ENCODE data around the gene ARAP2. TPM values are rescaled to one million over a fixed set of nuclear protein-coding genes. Genes with fewer than 3 reads are reported as not detected.
A peak's percentile ranks its signal among the peaks of the same experiment; 100 is the strongest.

The ARAP2 gene
- total RNA-seq, 1 donor from 2014 or later, result 40.1 TPM

DNA sequence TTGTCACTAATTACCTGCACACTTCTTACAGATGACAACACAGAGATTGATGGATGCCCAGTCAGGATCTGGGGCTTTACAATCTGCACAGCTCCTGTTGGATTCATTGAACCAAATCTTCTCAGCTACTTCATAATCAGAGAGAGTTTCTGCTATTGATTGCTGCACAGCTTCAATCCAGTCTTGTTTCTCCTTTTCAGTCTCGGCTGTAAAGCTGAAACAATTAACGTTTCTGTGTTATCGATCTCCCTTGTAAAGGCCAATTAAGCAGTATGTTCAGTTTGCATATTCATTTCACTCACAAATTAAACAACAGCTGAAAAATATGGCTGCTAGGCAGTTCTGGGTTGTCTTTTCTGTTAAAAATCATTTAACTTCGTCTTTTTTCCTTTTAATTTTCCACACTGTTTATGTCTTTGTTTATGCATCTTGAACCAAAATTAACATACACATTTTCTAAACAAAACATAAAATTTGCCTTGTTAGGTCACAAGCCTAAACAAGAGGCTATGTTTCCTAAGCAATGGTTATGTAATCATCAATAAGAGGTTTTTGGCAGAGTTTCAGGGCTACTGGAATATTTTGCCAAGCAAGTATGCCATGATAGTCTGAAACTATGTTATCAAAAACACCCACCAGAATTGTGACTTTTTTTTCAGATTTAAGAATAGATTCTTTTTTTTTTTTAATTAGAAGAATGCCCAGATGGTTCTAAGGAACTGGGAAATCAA is 79.2 kb downstream of the ARAP2 start:
- intact Hi-C loops (cut with micrococcal nuclease), result no loop called here
- Mint-ChIP-seq H3K9me3 (no peaks in the 10 kb centered on the region), H3K27me3 (ENCODE audit: insufficient read depth) (no peaks in the 10 kb centered on the region), H3K4me1 (ENCODE audit: low read depth) (peaks cover 30% of the 10 kb centered on the region), H3K36me3 (ENCODE audit: low read depth) (peaks cover 46% of the 10 kb centered on the region), H3K4me3 (no peak overlapping the region), H3K27ac (no peak overlapping the region)
- DNase-seq (ENCODE audit: low spot score), result no peak

DNA sequence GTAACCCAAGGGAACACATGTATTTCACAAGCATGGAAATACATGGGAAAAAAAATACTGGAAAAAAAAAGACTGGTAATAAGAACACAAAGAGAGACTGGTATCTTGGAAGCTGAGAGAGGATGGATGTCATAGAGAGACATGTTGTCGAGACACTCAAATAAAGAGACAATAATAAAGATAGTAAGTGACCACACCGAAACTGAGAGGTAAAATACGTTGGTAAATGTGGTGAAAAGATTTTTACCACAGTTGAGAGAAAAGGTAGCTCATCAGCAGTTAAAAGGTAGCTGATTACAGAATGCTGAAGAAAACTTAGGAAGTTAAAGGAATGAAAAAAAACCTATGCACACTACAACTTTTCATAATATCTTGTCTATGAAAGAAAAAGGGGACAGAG is 81.1 kb downstream of the ARAP2 start:
- H3K4me3 Mint-ChIP-seq, result no peak overlapping the region
- H3K27me3 Mint-ChIP-seq (ENCODE audit: insufficient read depth), result no peaks in the 10 kb centered on the region
- H3K9me3 Mint-ChIP-seq, result no peaks in the 10 kb centered on the region
- peaks cover 56% of the 10 kb centered on the region for H3K36me3 Mint-ChIP-seq (ENCODE audit: low read depth)
- intact Hi-C loops (cut with micrococcal nuclease), result no loop called here
- DNase-seq (ENCODE audit: low spot score), result no peak
- no peak overlapping the region for H3K27ac Mint-ChIP-seq
- peaks cover 24% of the 10 kb centered on the region for H3K4me1 Mint-ChIP-seq (ENCODE audit: low read depth)

DNA sequence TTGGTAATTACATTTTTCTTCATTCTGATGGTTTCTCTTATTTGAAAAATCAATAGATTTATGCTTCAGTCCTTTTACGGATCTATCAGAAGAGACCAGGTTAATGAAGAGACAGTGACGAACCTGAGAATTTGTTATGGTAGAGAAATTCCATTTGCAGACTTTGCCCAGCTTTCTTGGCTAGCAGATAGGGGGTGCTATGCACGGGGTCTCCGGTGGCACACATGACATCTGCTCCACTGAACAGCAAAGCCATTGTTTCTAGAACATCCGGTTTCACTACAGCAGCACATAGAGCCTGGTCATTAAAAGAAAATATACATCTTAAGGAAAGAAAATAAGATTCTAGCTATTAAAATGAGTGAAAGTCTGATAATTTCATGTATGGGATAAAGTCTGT is 85.1 kb downstream of the ARAP2 start:
- no peak for DNase-seq (ENCODE audit: low spot score)
- H3K4me3 Mint-ChIP-seq, result no peak overlapping the region
- intact Hi-C loops (cut with micrococcal nuclease), result no loop called here
- no peaks in the 10 kb centered on the region for H3K27me3 Mint-ChIP-seq (ENCODE audit: insufficient read depth)
- H3K36me3 Mint-ChIP-seq (ENCODE audit: low read depth), result peaks cover 57% of the 10 kb centered on the region
- H3K27ac Mint-ChIP-seq, result no peak overlapping the region
- peaks cover 20% of the 10 kb centered on the region for H3K4me1 Mint-ChIP-seq (ENCODE audit: low read depth)
- no peaks in the 10 kb centered on the region for H3K9me3 Mint-ChIP-seq

DNA sequence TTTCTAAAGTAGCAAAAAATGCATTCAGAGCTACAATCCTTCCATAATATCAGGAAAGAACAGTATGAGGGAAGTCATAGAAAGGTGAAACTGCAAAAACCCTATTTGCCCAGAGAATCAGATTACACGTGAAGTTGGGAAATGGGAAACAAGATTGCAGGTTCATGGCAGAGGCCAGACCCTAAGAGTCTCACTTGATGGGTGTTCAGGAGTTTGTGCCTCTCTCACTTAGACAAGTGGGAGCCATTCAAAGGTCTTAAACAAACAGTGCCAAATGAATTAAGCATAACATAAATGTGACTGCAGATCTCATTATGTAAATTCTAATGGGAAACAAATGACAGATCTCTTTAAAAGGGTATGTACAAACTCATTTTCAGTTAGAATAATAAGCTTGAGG is 91.6 kb downstream of the ARAP2 start:
- H3K36me3 Mint-ChIP-seq (ENCODE audit: low read depth), result peaks cover 42% of the 10 kb centered on the region
- intact Hi-C loops (cut with micrococcal nuclease), result no loop called here
- no peaks in the 10 kb centered on the region for H3K27me3 Mint-ChIP-seq (ENCODE audit: insufficient read depth)
- H3K27ac Mint-ChIP-seq, result no peak overlapping the region
- no peaks in the 10 kb centered on the region for H3K9me3 Mint-ChIP-seq
- peaks cover 7% of the 10 kb centered on the region for H3K4me1 Mint-ChIP-seq (ENCODE audit: low read depth)
- DNase-seq (ENCODE audit: low spot score), result no peak
- H3K4me3 Mint-ChIP-seq, result no peak overlapping the region

DNA sequence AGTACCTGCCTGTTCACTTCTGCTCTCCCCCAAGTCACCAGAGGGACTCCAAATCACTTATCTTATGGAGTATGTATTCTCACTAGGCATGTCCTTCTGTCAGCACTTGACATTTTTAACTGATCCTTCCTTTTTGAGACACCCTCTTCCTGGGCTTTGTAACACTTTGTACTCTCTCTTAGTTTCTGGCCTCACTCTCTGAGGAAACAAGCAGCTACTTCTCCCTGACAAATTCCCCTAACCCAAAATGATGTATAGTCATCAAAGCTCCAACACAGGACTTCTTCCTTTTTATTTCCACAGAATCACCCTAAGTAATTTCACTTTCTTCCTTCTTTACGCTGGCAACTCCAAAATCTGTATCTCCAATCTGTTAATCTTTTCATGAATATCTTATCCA is 101.8 kb downstream of the ARAP2 start:
- Mint-ChIP-seq H3K4me1 (ENCODE audit: low read depth) (peaks cover 11% of the 10 kb centered on the region), H3K4me3 (no peak overlapping the region), H3K36me3 (ENCODE audit: low read depth) (peaks cover 46% of the 10 kb centered on the region), H3K9me3 (no peaks in the 10 kb centered on the region), H3K27me3 (ENCODE audit: insufficient read depth) (no peaks in the 10 kb centered on the region), H3K27ac (peak overlapping the region; percentile 4)
- no peak for DNase-seq (ENCODE audit: low spot score)
- intact Hi-C loops (cut with micrococcal nuclease), result no loop called here

DNA sequence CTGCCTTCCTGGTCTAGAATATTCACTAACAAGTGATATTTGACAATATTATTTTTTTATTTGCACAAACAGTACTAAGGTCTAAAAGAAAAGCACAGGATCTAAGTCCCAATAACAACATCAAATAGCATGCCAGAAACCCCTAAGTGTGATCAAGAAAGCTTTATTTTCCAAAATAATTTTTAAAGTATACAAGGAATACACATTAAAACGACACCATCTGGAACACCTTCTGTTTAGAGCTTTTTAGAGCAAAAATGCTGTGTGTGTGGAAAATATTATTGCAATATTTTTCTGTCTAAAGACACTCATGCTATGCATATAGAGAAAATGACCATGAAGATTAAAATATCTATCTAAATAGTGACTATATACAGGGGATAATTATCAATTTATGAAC is 103.1 kb downstream of the ARAP2 start:
- Mint-ChIP-seq H3K36me3 (ENCODE audit: low read depth) (peaks cover 38% of the 10 kb centered on the region), H3K27me3 (ENCODE audit: insufficient read depth) (no peaks in the 10 kb centered on the region), H3K9me3 (no peaks in the 10 kb centered on the region), H3K27ac (no peak overlapping the region), H3K4me3 (no peak overlapping the region), H3K4me1 (ENCODE audit: low read depth) (peaks cover 11% of the 10 kb centered on the region)
- no peak for DNase-seq (ENCODE audit: low spot score)
- intact Hi-C loops (cut with micrococcal nuclease), result no loop called here

DNA sequence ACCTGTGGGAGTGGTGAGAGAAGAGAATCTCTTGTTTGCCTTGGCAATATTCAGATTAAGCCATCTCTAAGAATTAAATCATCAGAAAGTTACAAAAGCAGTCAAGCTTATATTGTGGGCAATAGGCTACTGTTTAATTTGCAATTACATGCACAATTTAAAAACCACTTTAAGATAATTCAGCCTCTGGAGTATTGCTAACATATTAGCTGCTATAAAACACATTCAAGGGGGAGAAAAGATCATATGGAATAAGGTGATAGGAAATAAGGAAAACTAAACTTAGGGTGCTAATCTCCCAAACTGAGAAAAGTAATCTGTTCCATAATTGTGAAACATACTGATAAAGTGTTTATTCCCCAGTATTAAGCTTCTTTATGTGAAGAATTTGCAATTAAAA is 103.9 kb downstream of the ARAP2 start:
- H3K27ac Mint-ChIP-seq, result no peak overlapping the region
- intact Hi-C loops (cut with micrococcal nuclease), result no loop called here
- no peak for DNase-seq (ENCODE audit: low spot score)
- H3K27me3 Mint-ChIP-seq (ENCODE audit: insufficient read depth), result no peaks in the 10 kb centered on the region
- no peaks in the 10 kb centered on the region for H3K9me3 Mint-ChIP-seq
- peaks cover 31% of the 10 kb centered on the region for H3K36me3 Mint-ChIP-seq (ENCODE audit: low read depth)
- H3K4me3 Mint-ChIP-seq, result no peak overlapping the region
- peaks cover 11% of the 10 kb centered on the region for H3K4me1 Mint-ChIP-seq (ENCODE audit: low read depth)

DNA sequence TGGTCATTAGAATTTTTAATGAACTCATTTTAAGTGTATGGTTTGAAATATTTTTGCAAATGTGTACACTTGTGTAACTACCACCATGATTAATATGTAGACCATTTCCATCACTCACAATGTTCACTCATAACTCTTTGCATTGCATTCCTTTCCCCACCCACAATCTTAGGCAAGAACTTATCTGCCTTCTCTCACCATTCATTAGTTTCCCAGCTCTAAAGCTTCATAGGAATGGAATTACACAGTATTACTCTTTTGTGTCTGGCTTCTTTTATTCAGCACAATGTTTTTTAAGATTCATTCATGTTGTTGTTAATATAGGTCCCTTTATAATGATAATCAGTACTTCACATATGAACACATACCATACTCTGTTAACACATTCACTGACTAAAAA is 106.1 kb downstream of the ARAP2 start:
- DNase-seq (ENCODE audit: low spot score), result no peak
- H3K4me3 Mint-ChIP-seq, result no peak overlapping the region
- peaks cover 19% of the 10 kb centered on the region for H3K36me3 Mint-ChIP-seq (ENCODE audit: low read depth)
- intact Hi-C loops (cut with micrococcal nuclease), result no loop called here
- H3K27ac Mint-ChIP-seq, result no peak overlapping the region
- no peaks in the 10 kb centered on the region for H3K27me3 Mint-ChIP-seq (ENCODE audit: insufficient read depth)
- no peaks in the 10 kb centered on the region for H3K9me3 Mint-ChIP-seq
- peaks cover 11% of the 10 kb centered on the region for H3K4me1 Mint-ChIP-seq (ENCODE audit: low read depth)

DNA sequence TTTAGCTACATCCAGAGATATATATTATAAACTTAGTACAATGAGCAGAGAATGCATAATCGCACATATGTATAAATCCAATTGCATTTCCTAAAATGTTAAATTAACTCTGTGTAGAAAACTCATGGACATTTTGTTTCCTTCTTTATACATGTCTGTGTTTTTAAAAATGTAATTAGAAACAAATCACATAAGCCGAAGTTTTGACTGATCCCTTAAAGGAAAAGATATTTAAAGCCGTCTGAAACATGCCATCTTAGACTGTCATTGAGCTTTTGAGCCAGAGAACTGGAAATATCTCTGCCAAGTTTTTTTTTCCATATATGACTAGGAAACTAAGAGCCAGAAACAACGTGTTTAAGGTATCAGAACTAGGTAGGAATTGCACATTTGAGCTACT is 107.0 kb downstream of the ARAP2 start:
- no peaks in the 10 kb centered on the region for H3K9me3 Mint-ChIP-seq
- peaks cover 4% of the 10 kb centered on the region for H3K4me1 Mint-ChIP-seq (ENCODE audit: low read depth)
- H3K27ac Mint-ChIP-seq, result no peak overlapping the region
- no peaks in the 10 kb centered on the region for H3K27me3 Mint-ChIP-seq (ENCODE audit: insufficient read depth)
- peaks cover 14% of the 10 kb centered on the region for H3K36me3 Mint-ChIP-seq (ENCODE audit: low read depth)
- no peak for DNase-seq (ENCODE audit: low spot score)
- H3K4me3 Mint-ChIP-seq, result no peak overlapping the region
- intact Hi-C loops (cut with micrococcal nuclease), result no loop called here

DNA sequence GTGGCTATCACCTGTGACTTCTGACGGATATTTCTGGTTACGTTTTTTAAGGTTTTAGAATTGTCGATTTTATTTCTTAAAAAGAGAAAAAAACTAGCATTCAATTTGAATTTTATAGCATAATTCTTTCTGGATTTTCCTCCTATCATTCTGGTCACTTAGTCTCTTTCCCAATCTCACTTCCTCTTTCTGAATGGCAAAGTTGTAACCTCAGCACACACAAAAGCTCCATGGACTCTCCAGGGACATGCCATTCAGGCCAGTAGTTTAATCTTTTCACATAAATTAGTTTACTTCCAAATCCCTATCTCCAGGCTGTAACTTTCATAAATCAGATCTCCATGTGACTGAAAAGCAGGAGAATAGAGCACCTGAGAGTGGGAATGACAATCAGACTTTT is 110.7 kb downstream of the ARAP2 start:
- H3K4me1 Mint-ChIP-seq (ENCODE audit: low read depth), result peaks cover 13% of the 10 kb centered on the region
- DNase-seq (ENCODE audit: low spot score), result no peak
- peaks cover 16% of the 10 kb centered on the region for H3K36me3 Mint-ChIP-seq (ENCODE audit: low read depth)
- intact Hi-C loops (cut with micrococcal nuclease), result no loop called here
- H3K4me3 Mint-ChIP-seq, result no peak overlapping the region
- H3K27ac Mint-ChIP-seq, result no peak overlapping the region
- H3K9me3 Mint-ChIP-seq, result no peaks in the 10 kb centered on the region
- H3K27me3 Mint-ChIP-seq (ENCODE audit: insufficient read depth), result no peaks in the 10 kb centered on the region

DNA sequence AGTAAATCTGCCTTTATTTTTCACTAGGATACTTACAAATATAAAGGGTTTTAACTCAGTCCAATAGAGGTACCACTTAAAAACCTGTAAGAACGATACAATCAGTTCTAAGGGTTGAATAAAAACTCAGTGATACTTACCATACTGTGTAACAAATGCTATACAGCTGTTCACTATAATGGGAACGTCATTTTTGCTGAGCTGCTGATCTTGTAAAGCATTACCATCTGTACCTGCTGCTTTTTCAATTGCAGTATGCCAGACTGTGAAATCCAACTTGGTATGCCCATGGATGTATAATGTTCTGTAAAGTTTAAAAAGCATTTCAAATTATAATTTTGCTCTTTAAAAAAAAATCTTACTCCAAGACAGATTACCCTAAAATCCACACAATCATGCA is 111.2 kb downstream of the ARAP2 start:
- no peaks in the 10 kb centered on the region for H3K27me3 Mint-ChIP-seq (ENCODE audit: insufficient read depth)
- peaks cover 14% of the 10 kb centered on the region for H3K36me3 Mint-ChIP-seq (ENCODE audit: low read depth)
- intact Hi-C loops (cut with micrococcal nuclease), result no loop called here
- no peak overlapping the region for H3K27ac Mint-ChIP-seq
- H3K4me3 Mint-ChIP-seq, result no peak overlapping the region
- no peaks in the 10 kb centered on the region for H3K9me3 Mint-ChIP-seq
- DNase-seq (ENCODE audit: low spot score), result no peak
- peaks cover 13% of the 10 kb centered on the region for H3K4me1 Mint-ChIP-seq (ENCODE audit: low read depth)

DNA sequence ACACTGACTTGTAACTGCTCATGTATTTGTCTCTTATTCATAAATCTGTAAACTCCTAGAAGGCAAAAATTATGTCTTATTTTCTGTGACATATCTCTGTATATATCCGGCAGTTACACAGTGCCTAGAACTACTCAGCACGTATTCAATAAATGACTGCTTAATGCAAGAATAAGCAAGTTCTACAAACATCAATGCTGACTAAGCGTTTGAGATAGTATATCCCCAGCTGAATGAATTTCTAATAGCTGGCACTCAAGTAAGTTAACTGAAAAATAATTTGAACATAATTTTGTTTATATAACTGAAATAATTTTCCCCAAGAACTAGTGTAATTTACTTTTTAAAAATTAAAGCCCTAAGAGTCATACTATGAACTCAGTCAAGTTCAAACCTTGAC is 113.7 kb downstream of the ARAP2 start:
- no peaks in the 10 kb centered on the region for H3K9me3 Mint-ChIP-seq
- H3K27me3 Mint-ChIP-seq (ENCODE audit: insufficient read depth), result no peaks in the 10 kb centered on the region
- no peak for DNase-seq (ENCODE audit: low spot score)
- H3K36me3 Mint-ChIP-seq (ENCODE audit: low read depth), result peaks cover 14% of the 10 kb centered on the region
- peaks cover 13% of the 10 kb centered on the region for H3K4me1 Mint-ChIP-seq (ENCODE audit: low read depth)
- intact Hi-C loops (cut with micrococcal nuclease), result no loop called here
- H3K27ac Mint-ChIP-seq, result no peak overlapping the region
- no peak overlapping the region for H3K4me3 Mint-ChIP-seq

DNA sequence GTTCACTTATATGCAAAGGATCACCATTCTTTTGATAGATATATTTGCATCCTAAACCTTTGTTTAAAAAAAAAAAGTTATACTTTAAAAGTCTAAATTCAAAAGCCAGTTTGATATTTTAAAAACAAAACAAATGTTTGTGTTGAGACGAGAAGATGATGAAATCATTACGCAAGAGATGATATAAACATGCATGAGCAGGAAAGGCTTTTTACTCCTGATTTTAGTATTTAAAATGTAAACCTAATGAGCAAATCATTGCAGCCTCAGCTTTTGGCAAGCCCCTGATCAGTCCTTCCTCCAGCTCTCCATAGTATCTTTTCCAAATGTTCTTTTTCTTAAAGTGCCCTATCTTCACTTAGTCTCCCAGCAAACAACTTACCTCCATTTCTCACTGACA is 115.6 kb downstream of the ARAP2 start:
- Mint-ChIP-seq H3K27ac (no peak overlapping the region), H3K27me3 (ENCODE audit: insufficient read depth) (no peaks in the 10 kb centered on the region), H3K36me3 (ENCODE audit: low read depth) (peaks cover 23% of the 10 kb centered on the region), H3K4me1 (ENCODE audit: low read depth) (peaks cover 13% of the 10 kb centered on the region), H3K4me3 (no peak overlapping the region), H3K9me3 (no peaks in the 10 kb centered on the region)
- DNase-seq (ENCODE audit: low spot score), result no peak
- intact Hi-C loops (cut with micrococcal nuclease), result no loop called here

DNA sequence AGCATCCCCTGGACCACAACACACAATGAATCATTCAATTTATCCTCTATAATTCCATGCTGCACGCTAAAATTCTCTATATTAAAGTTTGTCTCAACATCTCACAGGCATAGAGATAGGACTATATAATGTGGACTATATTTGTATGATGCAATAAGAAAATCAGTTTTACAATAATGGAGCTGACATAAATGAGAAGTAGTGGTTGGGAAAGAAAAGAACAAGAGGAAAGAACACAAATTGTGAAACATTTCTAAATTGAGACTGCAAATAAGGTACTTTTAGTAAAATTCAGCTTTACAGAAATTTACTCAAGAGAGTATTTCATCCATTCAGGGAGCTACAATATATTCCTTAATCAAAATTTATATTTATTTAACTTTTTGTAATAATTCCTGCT is 120.4 kb downstream of the ARAP2 start:
- no peaks in the 10 kb centered on the region for H3K27me3 Mint-ChIP-seq (ENCODE audit: insufficient read depth)
- intact Hi-C loops (cut with micrococcal nuclease), result no loop called here
- H3K4me3 Mint-ChIP-seq, result no peak overlapping the region
- H3K27ac Mint-ChIP-seq, result no peak overlapping the region
- peaks cover 2% of the 10 kb centered on the region for H3K4me1 Mint-ChIP-seq (ENCODE audit: low read depth)
- H3K9me3 Mint-ChIP-seq, result no peaks in the 10 kb centered on the region
- peaks cover 29% of the 10 kb centered on the region for H3K36me3 Mint-ChIP-seq (ENCODE audit: low read depth)
- DNase-seq (ENCODE audit: low spot score), result no peak

All from activated T-helper 1 cell treated with anti-CD3 and anti-CD28 coated beads, Interleukin-12 subunit alpha, Interleukin-12 subunit beta, Interleukin-2, Interleukin-4 antibody, amounts not matched to agents 30 ng/mL and 10 ng/mL and 1 ng/mL, durations not matched to agents 14 hours and 24 hours and 36 hours (primary cell).